ENCODE measurements around the gene P2RY6. TPM values are rescaled to one million over a fixed set of nuclear protein-coding genes. Genes with fewer than 3 reads are reported as not detected.

The P2RY6 gene
- total RNA-seq, 1 experiment from 2014 or later, result 34.7 TPM

GRCh38 chr11:73235236-73235786 is 36.8 kb upstream of the P2RY6 start:
- Histone ChIP-seq H3K4me2 (no peak overlapping the region), H3K27me3 (ENCODE audit: insufficient read depth, low read depth) (no peaks in the 10 kb centered on the region), H3K4me1 (replicated peaks; ENCODE audit: insufficient read depth) (peaks cover 43% of the 10 kb centered on the region), H3F3A (ENCODE audit: insufficient read depth, low read depth) (peaks cover 5% of the 10 kb centered on the region; the same call in 1 of the 2 replicates), H2AFZ (no peak overlapping the region), H3K27ac (no peak overlapping the region), H4K20me1 (ENCODE audit: insufficient read depth) (no peaks in the 10 kb centered on the region), H3K36me3 (ENCODE audit: low read depth) (peaks cover 3% of the 10 kb centered on the region; the same call in 1 of the 2 replicates), H3K4me3 (no peak overlapping the region), H3K9me2 (ENCODE audit: insufficient read depth) (no peaks in the 10 kb centered on the region; the same call in 1 of the 2 replicates), H3K9me3 (ENCODE audit: insufficient read depth, low read depth) (no peaks in the 10 kb centered on the region), H3K79me2 (ENCODE audit: low read depth) (no peaks in the 10 kb centered on the region)
- ChIA-PET CTCF (interaction anchor here (1.6 kb wide), 1 partner anchor 57 kb away, joined by 5 read pairs; no protein-coding TSS in a partner anchor), POLR2A (ENCODE audit: unreplicated experiment) (no interaction called here)
- DNase-seq, result no peak
- no TSS peak for BruUV-seq (replicated peaks)
- no peak for TF ChIP-seq EZH2 (IDR thresholded peaks at IDR 0.05; ENCODE audit: low read depth)
- no peak for TF ChIP-seq CTCF (conservative IDR thresholded peaks at IDR 0.05)
- intact Hi-C loops (cut with micrococcal nuclease; ENCODE audit: unreplicated experiment), result loop anchor here (5.0 kb wide), 1 partner anchor 313 kb away; no protein-coding TSS in a partner anchor

GRCh38 chr11:73236205-73236765 is 35.9 kb upstream of the P2RY6 start:
- POLR2A ChIA-PET (ENCODE audit: unreplicated experiment), result interaction anchor here (0.5 to 0.9 kb wide), 2 partner anchors 36 to 234 kb away, joined by 3 to 5 read pairs; no protein-coding TSS in a partner anchor

More at GRCh38 chr11:73236205-73236765, 35.9 kb upstream of the P2RY6 start:
- peaks cover 5% of the 10 kb centered on the region; the same call in 1 of the 2 replicates for H3F3A ChIP-seq (ENCODE audit: insufficient read depth, low read depth)
- peaks cover 48% of the 10 kb centered on the region for H3K4me1 ChIP-seq (replicated peaks; ENCODE audit: insufficient read depth)
- H3K4me3 ChIP-seq, result no peak overlapping the region
- no peak overlapping the region for H2AFZ ChIP-seq
- H3K27ac ChIP-seq, result no peak overlapping the region
- DNase-seq, result no peak
- H3K9me3 ChIP-seq (ENCODE audit: insufficient read depth, low read depth), result no peaks in the 10 kb centered on the region
- no peak for TF ChIP-seq CTCF (conservative IDR thresholded peaks at IDR 0.05)
- TF ChIP-seq EZH2 (IDR thresholded peaks at IDR 0.05; ENCODE audit: low read depth), result no peak
- CTCF ChIA-PET, result interaction anchor here (0.6 to 1.7 kb wide), 10 partner anchors 11 to 513 kb away, joined by 3 to 10 read pairs (median 4); no protein-coding TSS in a partner anchor
- H3K79me2 ChIP-seq (ENCODE audit: low read depth), result no peaks in the 10 kb centered on the region
- no peaks in the 10 kb centered on the region for H4K20me1 ChIP-seq (ENCODE audit: insufficient read depth)
- no peaks in the 10 kb centered on the region for H3K36me3 ChIP-seq (ENCODE audit: low read depth)
- H3K9me2 ChIP-seq (ENCODE audit: insufficient read depth), result no peaks in the 10 kb centered on the region; the same call in 1 of the 2 replicates
- no peaks in the 10 kb centered on the region for H3K27me3 ChIP-seq (ENCODE audit: insufficient read depth, low read depth)
- H3K4me2 ChIP-seq, result no peak overlapping the region
- BruUV-seq (replicated peaks), result no TSS peak
- intact Hi-C loops (cut with micrococcal nuclease; ENCODE audit: unreplicated experiment), result loop anchor here (5.0 kb wide), 1 partner anchor 314 kb away; no protein-coding TSS in a partner anchor
